Mucosa of rectum (tissue), 2 donors: ENCODE measurements around the gene PPP6R1.
A peak's percentile ranks its signal among the peaks of the same experiment; 100 is the strongest.

ENCODE experiments used
- H3K27ac ChIP-seq, 2 donors: one replicate each; pipeline ENCODE4 v1.7.0; 2013; ENCODE audit warnings: inconsistent platforms in 2 of 2, low read depth in 2 of 2, low read length in 2 of 2
- H3K27me3 ChIP-seq, 2 donors: one replicate each; pipeline ENCODE4 v1.7.0; 2013; ENCODE audit warnings: low read length in 2 of 2; ENCODE audit not compliant: control insufficient read depth in 2 of 2, insufficient read depth in 2 of 2
- H3K36me3 ChIP-seq, 2 donors: one replicate each; pipeline ENCODE4 v1.7.0; 2013; ENCODE audit warnings: low read length in 2 of 2; ENCODE audit not compliant: control insufficient read depth in 2 of 2, insufficient read depth in 2 of 2
- H3K4me1 ChIP-seq, 2 donors: one replicate each; pipeline ENCODE4 v1.7.0; 2013; ENCODE audit warnings: low read length in 2 of 2, mild to moderate bottlenecking in 1 of 2; ENCODE audit not compliant: control insufficient read depth in 2 of 2, insufficient read depth in 2 of 2
- H3K4me3 ChIP-seq, 2 donors: one replicate each; pipeline ENCODE4 v1.7.0; 2013; ENCODE audit warnings: low read length in 2 of 2
- H3K9ac ChIP-seq, 2 donors: one replicate each; pipeline ENCODE4 v1.7.0; 2013; ENCODE audit warnings: low read length in 2 of 2, low read depth in 1 of 2, mild to moderate bottlenecking in 1 of 2
- H3K9me3 ChIP-seq, 2 donors: one replicate each; pipeline ENCODE4 v1.7.0; 2013; ENCODE audit warnings: low read length in 2 of 2; ENCODE audit not compliant: control insufficient read depth in 2 of 2
- donor health status: healthy.
- donor health status: Normal muscosa, but diverticular disease.

The PPP6R1 gene

DNA sequence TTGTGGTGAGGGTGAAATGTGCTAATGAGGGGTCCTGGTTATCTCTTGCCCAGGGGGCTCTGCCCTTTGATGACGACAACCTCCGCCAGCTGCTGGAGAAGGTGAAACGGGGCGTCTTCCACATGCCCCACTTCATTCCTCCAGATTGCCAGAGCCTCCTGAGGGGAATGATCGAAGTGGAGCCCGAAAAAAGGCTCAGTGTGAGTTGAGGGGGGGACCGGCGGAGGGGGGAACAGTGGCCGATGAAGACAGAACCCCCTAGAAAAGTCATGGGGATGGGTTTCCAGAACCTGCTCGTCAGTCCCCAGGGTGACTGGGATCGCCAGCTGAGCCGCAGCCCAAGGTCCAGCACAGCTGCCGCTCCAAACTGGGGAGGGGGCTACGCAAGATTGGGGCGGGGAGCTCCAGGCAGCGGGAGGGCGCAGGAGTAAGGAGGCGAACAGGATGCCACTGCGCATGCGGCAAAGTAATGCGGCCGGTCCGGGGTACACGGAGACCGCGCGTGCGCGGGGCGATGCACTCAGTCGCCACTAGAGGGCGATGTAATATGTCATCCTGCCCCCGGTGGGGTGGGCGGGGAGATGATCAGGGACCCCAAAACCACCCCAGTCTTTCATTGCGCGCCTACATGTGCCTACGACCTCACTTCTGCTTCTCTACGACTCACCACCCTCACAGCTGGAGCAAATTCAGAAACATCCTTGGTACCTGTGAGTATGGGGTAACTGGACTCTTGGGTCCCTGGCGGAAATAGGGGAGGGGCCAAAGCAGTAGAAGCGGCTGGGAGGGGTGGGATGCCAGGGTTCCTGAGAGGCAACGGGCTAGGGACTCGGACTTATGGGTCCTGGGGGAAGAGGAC lies 42.9 kb upstream of the PPP6R1 start:
- no peaks in the 10 kb centered on the region for H3K27me3 ChIP-seq
- peak overlapping the region; percentile 2 to 59 for H3K4me3 ChIP-seq
- peaks cover 0 to 8% of the 10 kb centered on the region in 2 donors for H3K4me1 ChIP-seq
- no peaks in the 10 kb centered on the region for H3K36me3 ChIP-seq
- H3K9me3 ChIP-seq = no peaks in the 10 kb centered on the region
- no peak overlapping the region for H3K27ac ChIP-seq
- H3K9ac ChIP-seq = peak overlapping the region; percentile 2 to 43

DNA sequence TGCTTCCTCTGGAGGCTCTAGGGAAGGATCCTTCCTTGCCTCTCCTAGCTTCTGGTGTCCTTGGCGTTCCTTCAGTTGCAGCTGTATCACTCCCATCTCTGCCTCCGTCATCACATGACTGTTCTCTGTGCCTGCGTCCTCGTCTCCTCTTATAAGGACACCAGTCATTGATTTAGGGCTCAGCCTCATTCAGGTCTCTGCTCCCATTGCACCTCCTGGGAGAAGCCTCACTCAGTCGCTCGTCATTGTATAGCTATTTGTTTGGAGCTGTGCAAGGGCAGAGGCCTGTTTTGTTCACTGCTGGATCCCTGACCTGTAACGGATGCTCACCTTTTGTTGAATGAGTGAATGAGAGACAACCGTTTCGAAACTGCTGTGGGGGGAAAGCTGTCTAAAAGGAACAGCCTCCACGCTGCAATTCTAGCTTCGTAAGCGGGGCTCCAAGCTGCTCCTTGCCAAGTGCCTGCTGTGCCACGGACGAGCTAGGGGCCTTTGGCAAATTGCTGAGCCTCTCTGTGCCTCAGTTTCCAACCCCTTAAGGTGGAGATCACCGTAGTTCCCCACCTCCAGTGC lies 42.2 kb upstream of the PPP6R1 start:
- Histone ChIP-seq H3K27ac (no peak overlapping the region), H3K4me1 (peaks cover 0 to 8% of the 10 kb centered on the region in 2 donors), H3K4me3 (no peak overlapping the region), H3K36me3 (no peaks in the 10 kb centered on the region), H3K27me3 (no peaks in the 10 kb centered on the region), H3K9me3 (no peaks in the 10 kb centered on the region), H3K9ac (peak overlapping the region in 1 of 2 donors; percentile 2)

DNA sequence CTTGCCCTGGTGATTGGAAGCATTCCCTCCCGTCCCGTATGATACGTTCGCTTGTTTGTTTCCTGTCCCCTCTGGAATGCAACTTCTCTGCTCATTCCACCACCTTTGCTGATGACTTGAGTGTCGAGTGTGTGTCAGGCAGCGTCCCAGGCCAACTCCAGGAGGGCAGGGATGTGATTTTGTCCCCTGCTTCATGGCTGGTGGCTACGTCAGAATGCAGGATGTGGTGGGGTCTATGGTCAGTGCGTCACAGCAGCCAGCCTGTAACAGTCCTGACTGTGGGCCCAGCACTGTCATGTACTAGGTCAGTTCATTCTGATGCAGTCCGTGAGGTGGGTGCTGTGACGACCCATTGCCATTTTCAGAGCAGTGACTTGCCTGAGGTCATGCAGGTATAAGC lies 41.2 kb upstream of the PPP6R1 start:
- H3K4me3 ChIP-seq = no peak overlapping the region
- H3K9me3 ChIP-seq = no peaks in the 10 kb centered on the region
- H3K27me3 ChIP-seq = no peaks in the 10 kb centered on the region
- H3K9ac ChIP-seq = no peak overlapping the region
- H3K36me3 ChIP-seq = no peaks in the 10 kb centered on the region
- H3K4me1 ChIP-seq = peaks cover 0 to 8% of the 10 kb centered on the region in 2 donors
- no peak overlapping the region for H3K27ac ChIP-seq

DNA sequence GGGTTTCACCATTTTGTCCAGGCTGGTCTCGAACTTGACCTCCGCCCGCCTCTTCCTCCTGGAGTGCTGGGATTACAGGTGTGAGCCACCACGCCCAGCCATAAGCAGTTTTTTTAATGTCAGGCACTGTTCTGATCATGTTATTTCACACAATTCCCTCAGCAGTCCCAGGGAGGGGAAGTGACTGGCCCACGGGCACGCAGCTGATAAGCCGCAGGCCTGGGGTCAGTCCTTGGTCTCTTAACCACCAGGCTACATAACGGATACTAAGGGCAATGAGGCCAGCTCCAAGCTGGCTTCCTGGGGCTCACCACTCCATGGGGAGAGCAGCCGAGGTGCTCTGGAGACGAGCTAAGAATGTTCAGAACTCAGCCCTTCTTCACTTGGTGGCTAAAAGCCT lies 38.5 kb upstream of the PPP6R1 start:
- peaks cover 0 to 8% of the 10 kb centered on the region in 2 donors for H3K4me1 ChIP-seq
- H3K36me3 ChIP-seq = no peaks in the 10 kb centered on the region
- no peaks in the 10 kb centered on the region for H3K9me3 ChIP-seq
- no peaks in the 10 kb centered on the region for H3K27me3 ChIP-seq
- H3K4me3 ChIP-seq = no peak overlapping the region
- no peak overlapping the region for H3K9ac ChIP-seq
- H3K27ac ChIP-seq = no peak overlapping the region

DNA sequence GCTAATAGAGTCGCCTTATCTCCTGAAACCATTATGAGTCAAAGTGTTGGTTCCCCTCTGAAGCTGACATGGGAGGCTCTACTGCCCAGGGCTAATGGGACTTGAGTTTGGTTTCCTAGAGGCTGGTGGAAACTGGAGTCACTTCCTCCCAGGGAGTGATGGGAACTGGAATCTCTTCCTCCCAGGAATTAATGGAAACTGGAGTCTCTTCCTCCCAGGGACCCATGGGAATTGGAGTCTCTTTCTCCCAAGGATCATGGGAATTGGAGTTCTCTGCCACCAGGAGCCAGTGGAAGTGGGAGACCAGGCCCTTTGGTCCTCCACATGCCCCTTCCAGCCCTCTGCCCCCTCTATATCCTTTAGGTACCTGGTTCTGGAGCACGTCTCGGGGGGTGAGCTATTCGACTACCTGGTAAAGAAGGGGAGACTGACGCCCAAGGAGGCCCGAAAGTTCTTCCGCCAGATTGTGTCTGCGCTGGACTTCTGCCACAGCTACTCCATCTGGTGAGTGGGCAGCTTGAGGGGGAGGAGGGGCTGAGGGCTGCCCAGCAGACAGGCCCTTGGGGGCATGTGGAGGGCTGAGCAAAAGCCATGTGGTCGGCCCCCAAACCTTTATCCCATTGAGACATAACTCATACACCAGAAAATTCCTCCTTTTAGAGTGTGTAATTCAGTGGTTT lies 30.4 kb upstream of the PPP6R1 start:
- Histone ChIP-seq H3K9me3 (no peaks in the 10 kb centered on the region), H3K4me3 (no peak overlapping the region)

DNA sequence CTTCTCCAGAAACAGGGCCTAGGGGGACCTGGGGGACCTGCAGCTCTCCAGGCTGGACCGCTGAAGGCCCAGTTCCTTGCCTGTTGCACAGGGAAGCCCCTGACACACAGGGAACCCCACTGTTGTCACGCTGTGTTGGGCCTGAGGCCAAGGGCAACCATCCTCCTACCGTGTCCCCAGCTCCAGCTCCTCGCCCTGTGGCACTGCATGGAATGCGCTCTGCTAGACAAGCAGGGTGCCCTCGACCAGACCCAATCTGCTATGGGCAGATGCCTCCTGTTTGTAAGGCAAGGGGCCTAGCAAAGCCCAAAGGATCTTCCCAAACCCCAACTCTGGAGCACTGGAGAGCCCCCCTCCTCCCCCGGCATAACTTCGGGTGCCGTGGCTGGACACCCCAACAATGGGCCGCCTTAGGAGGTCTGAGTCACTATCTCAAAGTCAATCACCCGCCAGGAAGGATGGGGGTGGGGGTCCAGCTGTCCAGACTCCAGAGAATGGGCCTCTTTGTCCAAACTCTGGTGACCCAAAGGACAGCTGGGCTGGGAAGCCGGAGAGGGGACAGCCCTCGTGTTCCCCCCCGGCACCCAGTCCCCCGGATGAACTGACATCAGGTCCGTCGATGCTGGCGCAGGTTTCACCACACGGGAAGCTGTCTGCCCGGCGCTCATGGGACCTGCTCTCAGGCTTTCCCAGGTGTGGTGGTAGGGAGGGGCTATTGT lies 28.7 kb upstream of the PPP6R1 start:
- H3K4me1 ChIP-seq = peaks cover 0 to 2% of the 10 kb centered on the region in 2 donors
- H3K36me3 ChIP-seq = no peaks in the 10 kb centered on the region
- H3K9ac ChIP-seq = no peak overlapping the region
- H3K27me3 ChIP-seq = peaks cover 0 to 7% of the 10 kb centered on the region in 2 donors
- H3K4me3 ChIP-seq = no peak overlapping the region
- no peak overlapping the region for H3K27ac ChIP-seq
- H3K9me3 ChIP-seq = no peaks in the 10 kb centered on the region

More for the DNA sequence above, 30.4 kb upstream of the PPP6R1 start:
- no peak overlapping the region for H3K9ac ChIP-seq
- H3K4me1 ChIP-seq = no peaks in the 10 kb centered on the region
- no peaks in the 10 kb centered on the region for H3K36me3 ChIP-seq
- H3K27ac ChIP-seq = no peak overlapping the region
- H3K27me3 ChIP-seq = no peaks in the 10 kb centered on the region

DNA sequence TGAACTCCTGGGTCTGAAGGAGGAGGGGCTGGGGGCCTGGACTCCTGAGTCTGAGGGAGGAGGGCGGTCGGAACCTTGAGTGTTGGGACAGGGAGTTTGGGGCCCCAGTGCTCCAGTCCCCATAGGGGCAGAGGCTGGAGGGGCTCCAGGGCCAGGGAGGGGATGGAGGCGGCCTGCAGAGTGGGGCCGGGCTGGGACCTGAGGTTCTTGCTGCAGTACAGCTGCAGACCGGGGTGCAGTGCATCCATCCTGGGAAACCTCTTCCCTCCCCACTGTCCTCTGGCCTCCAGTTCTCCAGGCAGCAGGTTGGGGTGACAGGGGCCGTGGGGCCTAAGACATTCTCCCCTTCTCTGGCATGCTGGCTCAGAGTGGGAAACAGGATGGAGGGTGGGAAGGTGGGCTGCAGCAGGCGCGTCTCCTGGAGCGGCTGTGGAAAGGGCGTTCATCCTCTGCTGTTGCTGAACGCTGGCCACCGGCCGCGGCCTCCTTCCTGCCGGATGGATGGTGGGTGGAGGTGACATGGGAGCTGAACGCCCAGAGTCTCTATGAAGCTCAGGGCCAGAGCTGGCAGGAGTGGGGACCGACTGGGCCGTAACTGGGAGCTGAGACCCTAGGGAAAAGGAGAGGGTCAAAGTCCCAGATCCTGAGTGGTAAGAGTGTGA lies 26.5 kb upstream of the PPP6R1 start:
- peaks cover 0 to 6% of the 10 kb centered on the region in 2 donors for H3K4me1 ChIP-seq
- H3K27me3 ChIP-seq = peaks cover 0 to 7% of the 10 kb centered on the region in 2 donors
- no peak overlapping the region for H3K4me3 ChIP-seq
- H3K9me3 ChIP-seq = no peaks in the 10 kb centered on the region
- no peak overlapping the region for H3K9ac ChIP-seq
- H3K36me3 ChIP-seq = no peaks in the 10 kb centered on the region
- no peak overlapping the region for H3K27ac ChIP-seq

DNA sequence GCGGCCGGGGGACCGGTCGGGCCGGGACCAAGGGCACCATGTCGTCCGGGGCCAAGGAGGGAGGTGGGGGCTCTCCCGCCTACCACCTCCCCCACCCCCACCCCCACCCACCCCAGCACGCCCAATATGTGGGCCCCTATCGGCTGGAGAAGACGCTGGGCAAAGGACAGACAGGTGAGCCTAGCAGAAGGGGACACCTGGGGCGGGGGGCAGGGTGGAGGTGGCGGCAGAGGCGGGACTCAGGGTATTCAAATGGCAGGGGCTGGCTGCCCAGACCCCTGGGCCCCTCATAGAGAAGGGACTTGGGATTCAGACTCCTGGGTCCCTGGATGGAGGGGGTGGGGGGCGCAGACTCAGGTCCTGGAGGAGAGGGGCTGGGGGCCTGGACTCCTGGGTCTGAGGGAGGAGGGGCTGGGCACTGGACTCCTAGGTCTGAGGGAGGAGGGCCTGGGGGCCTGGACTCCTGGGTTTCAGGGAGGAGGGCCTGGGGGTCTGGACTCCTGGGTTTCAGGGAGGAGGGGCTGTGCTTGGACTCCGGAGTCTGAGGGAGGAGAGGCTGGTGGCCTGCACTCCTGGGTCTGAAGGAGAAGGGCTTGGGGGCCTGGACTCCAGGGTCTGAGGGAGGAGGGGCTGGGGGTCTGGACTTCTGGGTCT lies 25.7 kb upstream of the PPP6R1 start:
- Histone ChIP-seq H3K4me1 (peaks cover 0 to 6% of the 10 kb centered on the region in 2 donors), H3K9ac (no peak overlapping the region), H3K27ac (no peak overlapping the region), H3K36me3 (no peaks in the 10 kb centered on the region), H3K27me3 (peaks cover 0 to 7% of the 10 kb centered on the region in 2 donors), H3K4me3 (no peak overlapping the region), H3K9me3 (no peaks in the 10 kb centered on the region)
